Nephron (organoid): Measurements from ENCODE around the gene FTO.
"Not testable (repeated sequence)": the region's sequence is repeated elsewhere in the genome, so short reads cannot be mapped to it uniquely, and the experiment has no call there.

Experiments
- H3K27ac Mint-ChIP-seq, 3 experiments: 2 replicates each; pipeline ENCODE4 v1.8.0; 2020; ENCODE audit warnings: mixed read lengths in 3 of 3, mild to moderate bottlenecking in 2 of 3, moderate library complexity in 1 of 3
- H3K27me3 Mint-ChIP-seq: 2 replicates; pipeline ENCODE4 v1.8.0; 2021; ENCODE audit warnings: low read depth, mild to moderate bottlenecking, moderate library complexity, mixed read lengths
- H3K36me3 Mint-ChIP-seq: 2 replicates; pipeline ENCODE4 v1.8.0; 2020; ENCODE audit warnings: low read depth, mixed read lengths
- H3K4me1 Mint-ChIP-seq: 2 replicates; pipeline ENCODE4 v1.8.0; 2020; ENCODE audit warnings: mixed read lengths
- H3K4me3 Mint-ChIP-seq, 3 experiments: 2 replicates each; pipeline ENCODE4 v1.8.0; 2020; ENCODE audit warnings: mild to moderate bottlenecking in 3 of 3, mixed read lengths in 3 of 3, moderate library complexity in 2 of 3
- H3K9me3 Mint-ChIP-seq: 2 replicates; pipeline ENCODE4 v1.8.0; 2020; ENCODE audit warnings: mixed read lengths
- CTCF ChIP-seq, 3 experiments: fragments of 200-600 bp; sonication (generic); IDR thresholded peaks; one replicate each; pipeline ENCODE4 v1.5.0; 2021; ENCODE audit warnings: antibody characterized with exemption in 3 of 3; ENCODE audit not compliant: unreplicated experiment in 3 of 3

Gene FTO

DNA sequence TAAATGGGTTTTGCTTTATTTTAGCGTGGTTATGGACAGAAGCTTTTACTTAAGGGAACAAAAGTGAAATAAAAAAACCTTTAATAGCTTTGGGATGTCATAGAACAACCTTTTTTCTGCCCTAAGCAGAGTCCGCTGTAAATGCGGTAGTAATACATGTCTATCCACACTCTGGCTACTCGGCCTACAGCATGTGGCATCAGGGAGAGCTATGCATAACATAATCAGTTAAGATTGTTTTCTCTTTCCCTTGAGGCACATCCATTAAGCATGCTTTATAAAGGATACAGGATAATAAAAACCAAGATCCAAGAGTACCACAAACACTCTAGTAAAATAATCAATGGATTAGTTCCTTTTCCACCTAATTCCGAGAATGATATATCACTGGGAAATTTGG is 10.6 kb upstream of the FTO start:
- peaks cover 6% of the 10 kb centered on the region for H3K9me3 Mint-ChIP-seq
- H3K4me3 Mint-ChIP-seq: no peak overlapping the region
- peaks cover 53% of the 10 kb centered on the region for H3K36me3 Mint-ChIP-seq
- H3K27ac Mint-ChIP-seq: no peak overlapping the region
- no peaks in the 10 kb centered on the region for H3K4me1 Mint-ChIP-seq
- H3K27me3 Mint-ChIP-seq: no peaks in the 10 kb centered on the region
- no peak for TF ChIP-seq CTCF (IDR thresholded peaks at IDR 0.05; ENCODE audit: unreplicated experiment in 3 of 3)

DNA sequence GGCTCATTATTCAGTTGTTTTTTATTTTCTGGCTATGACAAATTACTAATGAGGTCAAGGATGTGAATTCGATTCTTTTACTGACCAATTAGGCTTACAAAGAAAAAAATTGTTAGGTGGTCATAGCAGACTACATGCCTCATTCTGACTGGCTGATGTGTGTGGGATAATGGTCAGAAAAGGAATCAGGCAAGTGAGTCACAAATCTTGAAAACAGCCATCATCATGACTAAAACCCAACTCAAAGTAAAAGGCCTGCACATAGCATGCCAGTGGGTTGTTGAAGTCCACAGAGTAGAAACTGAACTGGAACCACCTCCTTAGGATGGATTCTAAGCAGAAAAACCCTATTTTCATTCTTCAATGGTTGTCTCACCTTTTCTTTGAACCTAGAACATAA is 8.9 kb upstream of the FTO start:
- H3K9me3 Mint-ChIP-seq: peaks cover 6% of the 10 kb centered on the region
- H3K4me3 Mint-ChIP-seq: no peak overlapping the region
- no peaks in the 10 kb centered on the region for H3K27me3 Mint-ChIP-seq
- no peak for TF ChIP-seq CTCF (IDR thresholded peaks at IDR 0.05; ENCODE audit: unreplicated experiment in 3 of 3)
- no peak overlapping the region for H3K27ac Mint-ChIP-seq
- H3K4me1 Mint-ChIP-seq: no peaks in the 10 kb centered on the region
- peaks cover 51% of the 10 kb centered on the region for H3K36me3 Mint-ChIP-seq

- peaks cover 58% of the 10 kb centered on the region for H3K36me3 Mint-ChIP-seq
Measured at GRCh38 chr16:53698271-53698670, 5.7 kb upstream of the FTO start.

GRCh38 chr16:53704445-53704813 is 473 bp downstream of the FTO start:
- peaks cover 9% of the 10 kb centered on the region for H3K4me1 Mint-ChIP-seq
- peak overlapping the region; percentile 56 to 91 (median 79) for H3K27ac Mint-ChIP-seq
- peaks cover 36% of the 10 kb centered on the region for H3K36me3 Mint-ChIP-seq
- peaks cover 5% of the 10 kb centered on the region for H3K9me3 Mint-ChIP-seq
- H3K4me3 Mint-ChIP-seq: peak overlapping the region; percentile 94 to 98 (median 97)
- TF ChIP-seq CTCF (IDR thresholded peaks at IDR 0.05; ENCODE audit: unreplicated experiment in 3 of 3): no peak
- no peaks in the 10 kb centered on the region for H3K27me3 Mint-ChIP-seq

More at GRCh38 chr16:53698271-53698670, 5.7 kb upstream of the FTO start:
- not testable (repeated sequence) for H3K27me3 Mint-ChIP-seq, H3K4me3 Mint-ChIP-seq, H3K9me3 Mint-ChIP-seq, H3K4me1 Mint-ChIP-seq, H3K27ac Mint-ChIP-seq

DNA sequence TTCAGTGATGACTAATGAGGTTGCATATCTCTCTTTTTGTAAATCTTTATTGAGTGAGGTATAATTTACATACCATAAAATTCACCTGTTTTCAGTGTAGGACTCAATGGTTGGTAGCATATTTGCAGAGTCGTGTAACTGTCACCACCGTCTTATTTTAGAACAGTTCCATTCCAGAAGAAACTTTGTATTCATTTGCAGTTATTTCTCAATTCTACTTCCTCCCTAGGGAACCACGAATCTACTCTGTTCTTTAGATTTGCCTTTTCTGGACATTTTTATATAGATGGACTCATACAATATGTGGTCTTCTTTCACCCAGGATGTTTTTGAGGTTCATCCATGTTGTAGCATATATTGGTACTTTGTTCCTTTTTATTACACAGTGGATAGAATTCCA is 3.7 kb downstream of the FTO start:
- no peak overlapping the region for H3K27ac Mint-ChIP-seq
- TF ChIP-seq CTCF (IDR thresholded peaks at IDR 0.05; ENCODE audit: unreplicated experiment in 3 of 3): no peak
- H3K36me3 Mint-ChIP-seq: peaks cover 15% of the 10 kb centered on the region
- peak overlapping the region in 1 of 3 experiments; percentile 7 for H3K4me3 Mint-ChIP-seq
- H3K4me1 Mint-ChIP-seq: peaks cover 15% of the 10 kb centered on the region
- no peaks in the 10 kb centered on the region for H3K27me3 Mint-ChIP-seq
- peaks cover 5% of the 10 kb centered on the region for H3K9me3 Mint-ChIP-seq

DNA sequence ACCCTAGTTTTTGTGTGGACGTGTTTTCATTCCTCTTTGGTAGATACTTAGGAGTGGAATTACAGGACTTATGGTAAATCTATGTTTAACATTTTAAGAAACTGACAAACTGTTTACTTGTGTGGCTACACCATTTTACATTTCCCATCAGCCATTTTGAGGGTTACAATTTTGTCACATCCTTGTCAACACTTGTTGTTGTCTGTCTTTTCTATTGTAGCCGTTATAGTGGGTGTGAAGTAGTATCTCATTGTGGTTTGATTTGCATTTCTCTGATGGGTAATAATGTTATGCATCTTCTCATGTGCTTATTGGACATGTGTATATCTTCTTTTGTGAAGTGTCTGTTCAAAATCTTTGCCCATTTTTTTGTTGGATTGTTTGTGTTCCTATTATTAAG is 4.5 kb downstream of the FTO start:
- no peak for TF ChIP-seq CTCF (IDR thresholded peaks at IDR 0.05; ENCODE audit: unreplicated experiment in 3 of 3)
- H3K27me3 Mint-ChIP-seq: no peaks in the 10 kb centered on the region
- H3K4me1 Mint-ChIP-seq: peaks cover 19% of the 10 kb centered on the region
- H3K9me3 Mint-ChIP-seq: peaks cover 5% of the 10 kb centered on the region
- peak overlapping the region in 1 of 3 experiments; percentile 11 for H3K4me3 Mint-ChIP-seq
- peaks cover 15% of the 10 kb centered on the region for H3K36me3 Mint-ChIP-seq
- no peak overlapping the region for H3K27ac Mint-ChIP-seq
